Measurements from ENCODE around the gene CDH1.
A peak's percentile ranks its signal among the peaks of the same experiment; 100 is the strongest.
"Not testable (repeated sequence)": the region's sequence is repeated elsewhere in the genome, so short reads cannot be mapped to it uniquely, and the experiment has no call there.

CDH1 gene

DNA sequence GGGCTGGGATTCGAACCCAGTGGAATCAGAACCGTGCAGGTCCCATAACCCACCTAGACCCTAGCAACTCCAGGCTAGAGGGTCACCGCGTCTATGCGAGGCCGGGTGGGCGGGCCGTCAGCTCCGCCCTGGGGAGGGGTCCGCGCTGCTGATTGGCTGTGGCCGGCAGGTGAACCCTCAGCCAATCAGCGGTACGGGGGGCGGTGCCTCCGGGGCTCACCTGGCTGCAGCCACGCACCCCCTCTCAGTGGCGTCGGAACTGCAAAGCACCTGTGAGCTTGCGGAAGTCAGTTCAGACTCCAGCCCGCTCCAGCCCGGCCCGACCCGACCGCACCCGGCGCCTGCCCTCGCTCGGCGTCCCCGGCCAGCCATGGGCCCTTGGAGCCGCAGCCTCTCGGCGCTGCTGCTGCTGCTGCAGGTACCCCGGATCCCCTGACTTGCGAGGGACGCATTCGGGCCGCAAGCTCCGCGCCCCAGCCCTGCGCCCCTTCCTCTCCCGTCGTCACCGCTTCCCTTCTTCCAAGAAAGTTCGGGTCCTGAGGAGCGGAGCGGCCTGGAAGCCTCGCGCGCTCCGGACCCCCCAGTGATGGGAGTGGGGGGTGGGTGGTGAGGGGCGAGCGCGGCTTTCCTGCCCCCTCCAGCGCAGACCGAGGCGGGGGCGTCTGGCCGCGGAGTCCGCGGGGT, at the start of gene CDH1:
CDH1 (plus strand) TSS at position 247 of the 684 bp plus-strand sequence; CDS start at position 371, 124 bp downstream.
- DNase-seq (ENCODE audit: low spot score) = peak; percentile 92

- no peak for DNase-seq (ENCODE audit: low spot score)
Observed at GRCh38 chr16:68689921-68690320, 47.2 kb upstream of the CDH1 start.

- DNase-seq (ENCODE audit: low spot score) = no peak
Observed at GRCh38 chr16:68695575-68695974, 41.5 kb upstream of the CDH1 start.

- DNase-seq (ENCODE audit: low spot score) = no peak
Observed at GRCh38 chr16:68696514-68696913, 40.6 kb upstream of the CDH1 start.

- DNase-seq (ENCODE audit: low spot score) = no peak
Observed at GRCh38 chr16:68698091-68698490, 39.0 kb upstream of the CDH1 start.

GRCh38 chr16:68700120-68700519, 37.0 kb upstream of the CDH1 start:
- no peak for DNase-seq (ENCODE audit: low spot score)

DNA sequence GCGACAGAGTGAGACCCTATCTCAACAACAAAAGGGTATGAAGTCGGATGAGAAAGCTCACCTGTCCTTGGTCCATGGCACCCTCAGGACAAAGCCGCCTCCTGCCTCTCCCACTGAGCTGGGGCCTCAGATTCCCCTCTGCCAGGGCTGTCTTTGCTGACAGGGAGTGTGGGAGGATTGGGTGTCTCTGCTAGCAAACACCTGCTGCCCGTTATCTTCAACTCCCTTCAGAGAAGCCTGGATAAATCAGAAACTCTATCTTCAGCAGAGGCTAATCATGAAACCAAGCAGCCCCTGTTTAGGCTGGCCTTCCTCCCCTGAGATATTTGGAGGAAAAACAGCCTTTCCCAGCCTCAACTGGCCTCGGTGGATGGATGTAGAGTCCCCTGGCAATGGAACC, 36.3 kb upstream of the CDH1 start:
- DNase-seq (ENCODE audit: low spot score) = no peak

DNA sequence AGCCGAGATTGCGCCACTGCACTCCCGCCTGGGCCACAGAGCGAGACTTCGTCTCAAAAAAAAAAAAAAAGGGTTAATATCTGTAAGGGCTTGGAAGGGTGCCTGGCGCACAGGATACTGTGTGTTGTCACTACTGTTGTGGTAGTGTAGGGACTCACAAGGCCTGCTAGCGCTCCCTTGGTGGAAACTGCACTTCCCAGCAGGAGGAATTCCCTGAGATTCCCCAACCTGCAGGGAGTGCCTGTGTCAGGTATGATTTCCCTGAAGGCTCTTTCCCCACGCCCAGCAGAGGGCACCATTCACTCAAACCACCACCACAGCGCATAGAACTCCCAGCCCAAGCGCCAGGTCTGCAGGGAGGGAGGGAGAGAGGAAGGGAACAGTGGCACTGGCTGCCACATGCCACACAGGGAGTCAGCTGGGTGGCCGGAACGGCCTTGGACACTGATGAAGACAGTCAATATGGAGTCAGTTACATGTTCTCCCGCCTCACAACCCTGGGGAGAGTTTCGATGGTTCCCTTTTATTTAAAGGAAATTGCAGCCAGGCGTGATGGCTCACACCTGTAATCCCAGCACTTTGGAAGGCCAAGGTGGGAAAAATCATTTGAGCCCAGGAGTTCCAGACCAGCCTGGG, 32.7 kb upstream of the CDH1 start:
- peak; percentile 94 for DNase-seq (ENCODE audit: low spot score)

DNA sequence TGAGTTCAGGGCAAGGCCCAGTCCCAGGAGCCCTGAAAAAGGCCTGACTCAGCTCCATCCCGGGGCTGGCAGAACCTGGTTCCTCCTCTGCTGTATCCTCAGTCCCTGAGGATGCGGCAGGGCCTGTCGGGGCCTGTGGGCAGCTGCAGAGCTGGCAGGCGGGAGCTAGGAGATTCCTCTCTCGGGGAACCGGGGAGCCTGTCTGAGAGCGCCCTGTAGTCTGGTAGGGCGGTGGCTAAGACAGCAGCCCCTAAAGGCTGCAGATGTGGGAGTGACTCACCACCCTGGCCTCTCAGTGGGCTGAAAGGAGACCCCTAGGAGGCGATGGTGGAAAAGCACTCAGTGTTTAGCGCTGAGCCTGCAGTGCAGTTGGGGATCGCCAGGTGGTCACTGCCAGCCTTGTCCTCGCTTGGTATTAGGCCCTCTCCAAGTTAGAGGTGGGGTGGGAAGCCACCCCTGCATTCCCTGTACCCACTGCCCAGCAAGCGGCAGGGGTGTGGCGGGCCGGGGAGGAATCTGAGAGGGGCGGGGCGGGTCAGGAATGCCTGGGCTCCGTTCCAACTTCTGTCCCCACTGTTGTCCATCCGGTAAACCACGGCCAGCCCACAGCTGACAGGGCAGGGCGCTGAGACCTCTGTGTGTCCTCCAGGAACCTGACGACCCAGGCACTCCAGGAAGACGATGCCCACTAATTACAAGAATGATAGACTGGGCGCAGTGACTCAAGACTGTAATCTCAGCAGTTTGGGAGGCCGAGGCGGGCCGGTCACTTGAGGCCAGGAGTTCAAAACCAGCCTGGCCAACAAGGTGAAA, 29.5 kb upstream of the CDH1 start:
- peak; percentile 72 for DNase-seq (ENCODE audit: low spot score)

GRCh38 chr16:68710211-68710610, 26.9 kb upstream of the CDH1 start:
- DNase-seq (ENCODE audit: low spot score) = no peak

- DNase-seq (ENCODE audit: low spot score) = no peak
Observed at GRCh38 chr16:68711421-68712139, 25.5 kb upstream of the CDH1 start.

DNA sequence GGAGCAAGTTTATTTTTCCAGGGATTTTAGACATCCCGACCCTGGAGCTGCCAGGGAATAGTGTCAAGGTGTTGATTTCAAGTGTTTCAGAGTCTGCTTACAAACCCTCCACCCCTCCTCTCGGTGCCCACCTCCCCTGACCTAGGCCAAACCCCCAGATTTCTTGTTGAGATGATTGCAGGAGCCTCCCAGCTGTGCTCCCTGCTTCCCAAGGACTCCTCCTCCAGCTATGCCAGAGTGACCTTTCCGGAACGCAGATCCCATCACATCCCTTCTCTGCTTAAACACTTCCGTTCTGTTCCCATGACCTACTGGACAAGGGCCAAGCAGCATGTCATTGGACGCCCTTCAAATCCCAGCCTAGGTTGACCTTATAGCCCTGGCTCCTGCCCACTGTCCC, 23.7 kb upstream of the CDH1 start:
- no peak for DNase-seq (ENCODE audit: low spot score)

DNA sequence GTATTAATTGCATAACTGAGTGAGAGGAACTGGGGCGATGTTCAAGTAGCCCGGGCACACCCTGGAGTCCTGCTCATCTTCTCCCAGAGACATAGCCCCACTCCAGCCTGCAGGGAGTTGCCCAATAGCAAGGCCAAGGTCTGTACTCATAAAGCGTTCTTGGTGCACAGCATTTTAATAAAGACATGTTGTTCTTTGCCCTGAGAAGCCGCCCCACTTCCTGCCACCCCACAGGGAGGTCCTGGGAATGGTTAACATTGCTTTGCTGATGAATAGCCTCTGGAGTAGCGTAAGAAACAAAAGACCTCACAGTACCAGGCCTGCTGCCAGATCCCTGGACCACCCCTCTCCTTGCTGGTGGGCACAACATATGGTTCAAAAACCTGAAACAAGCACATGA, 21.6 kb upstream of the CDH1 start:
- DNase-seq (ENCODE audit: low spot score) = no peak

GRCh38 chr16:68716516-68716915, 20.6 kb upstream of the CDH1 start:
- not testable (repeated sequence) for DNase-seq (ENCODE audit: low spot score)

DNA sequence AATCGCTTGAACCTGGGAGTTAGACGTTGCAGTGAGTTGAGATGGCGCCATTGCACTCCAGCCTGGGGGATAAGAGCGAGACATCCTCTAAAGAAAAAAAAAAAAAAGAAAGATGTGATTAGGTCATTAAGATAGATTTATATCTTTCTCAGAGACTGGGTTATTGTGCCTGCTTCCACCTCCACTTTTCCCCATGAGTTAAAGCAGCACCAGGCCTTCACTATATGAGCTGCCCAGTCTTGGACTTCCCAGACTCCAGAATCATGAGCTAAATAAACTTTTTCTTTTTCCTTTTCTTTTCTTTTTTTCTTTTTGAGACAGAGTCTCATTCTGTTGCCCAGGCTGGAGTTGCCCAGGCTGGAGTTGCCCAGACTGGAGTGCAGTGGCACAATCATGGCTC, 19.4 kb upstream of the CDH1 start:
- DNase-seq (ENCODE audit: low spot score) = no peak

GRCh38 chr16:68718590-68718989, 18.5 kb upstream of the CDH1 start:
- no peak for DNase-seq (ENCODE audit: low spot score)

DNA sequence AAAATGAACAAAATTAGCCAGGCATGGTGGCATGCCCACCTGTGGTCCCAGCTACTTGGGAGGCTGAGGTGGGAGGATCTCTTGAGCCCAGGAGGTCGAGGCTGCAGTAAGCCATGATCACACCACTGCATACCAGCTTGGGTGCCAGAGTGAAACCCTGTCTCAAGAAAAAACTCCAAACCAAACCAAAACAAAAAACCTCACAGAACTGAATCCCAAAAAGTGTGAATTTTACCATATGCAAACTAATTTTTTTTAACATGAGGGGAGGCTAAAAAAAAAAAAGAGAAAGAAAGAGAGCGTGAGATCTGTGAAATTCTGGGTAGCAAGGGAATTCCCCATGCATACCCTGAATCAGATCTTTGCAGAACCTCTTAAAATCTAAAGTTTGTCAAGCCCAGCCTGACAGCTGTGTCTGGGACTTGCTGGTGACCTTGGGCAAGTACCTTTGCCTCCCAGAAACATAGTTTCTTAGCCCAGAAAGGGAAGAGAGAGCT, 17.1 kb upstream of the CDH1 start:
- DNase-seq (ENCODE audit: low spot score) = no peak

DNA sequence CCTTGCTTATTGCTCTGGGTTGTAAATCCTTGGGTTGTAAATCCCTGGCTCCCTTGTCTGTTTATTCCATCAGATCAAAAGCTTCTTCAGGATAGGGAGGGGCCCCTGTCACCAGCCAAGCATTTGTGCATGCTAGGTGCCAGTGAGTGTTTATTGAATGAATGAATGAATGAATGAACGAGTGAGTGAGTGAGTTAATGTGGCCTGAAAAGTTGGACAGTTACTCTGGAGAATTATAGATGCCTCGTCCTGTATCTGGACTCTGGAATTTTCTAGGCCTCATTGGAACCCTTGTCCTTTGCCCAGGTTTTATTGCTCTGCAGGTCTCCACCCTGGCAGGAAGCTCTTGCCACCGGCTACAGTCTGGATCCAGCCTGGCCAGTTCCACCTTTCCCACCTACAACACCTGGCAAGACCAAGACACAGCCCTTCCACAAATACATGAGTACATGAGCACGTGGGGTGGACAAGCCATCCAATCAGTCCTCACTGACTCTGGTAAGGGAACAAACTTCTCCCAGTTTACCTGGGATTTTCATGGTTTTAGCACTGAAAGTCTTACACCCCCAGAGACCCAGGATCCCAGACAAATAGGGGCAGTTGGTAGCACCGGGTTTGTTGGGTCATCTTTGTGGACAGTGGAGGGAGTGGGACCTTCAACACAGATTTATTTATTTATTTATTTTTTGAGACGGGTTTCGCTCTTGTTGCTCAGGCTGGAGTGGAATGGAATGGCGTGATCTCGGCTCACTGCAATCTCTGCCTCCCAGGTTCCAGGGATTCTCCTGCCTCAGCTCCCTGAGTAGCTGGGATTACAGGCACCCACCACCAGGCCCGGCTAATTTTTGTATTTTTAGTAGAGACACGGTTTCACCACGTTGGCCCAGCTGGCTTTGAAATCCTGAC, 14.7 kb upstream of the CDH1 start:
- DNase-seq (ENCODE audit: low spot score) = no peak

- no peak for DNase-seq (ENCODE audit: low spot score)
Observed at GRCh38 chr16:68724797-68725196, 12.3 kb upstream of the CDH1 start.

GRCh38 chr16:68728523-68728922, 8.6 kb upstream of the CDH1 start:
- no peak for DNase-seq (ENCODE audit: low spot score)

- no peak for DNase-seq (ENCODE audit: low spot score)
Observed at GRCh38 chr16:68731637-68732036, 5.5 kb upstream of the CDH1 start.
